HAP-1 (cell line): ENCODE measurements around the gene ATF2.

Source experiments
- DNase-seq, 2 experiments: peaks; one replicate each; pipeline ENCODE4 v3.0.0-alpha.2; 2016 to 2020; ENCODE audit warnings: low spot score in 2 of 2
- H3K27me3 ChIP-seq: fragments of 250-450 bp; sonication (Bioruptor Pico); 2 replicates; pipeline ENCODE4 v1.5.1; 2020; ENCODE audit warnings: low read depth, mild to moderate bottlenecking, moderate library complexity
- H3K36me3 ChIP-seq: fragments of 250-450 bp; sonication (Bioruptor Pico); replicated peaks from 2 replicates; pipeline ENCODE4 v1.5.1; 2020; ENCODE audit warnings: mild to moderate bottlenecking
- H3K4me1 ChIP-seq: fragments of 250-450 bp; sonication (Bioruptor Pico); 2 replicates; pipeline ENCODE4 v1.5.1; 2020; ENCODE audit warnings: mild to moderate bottlenecking
- H3K4me3 ChIP-seq: fragments of 250-450 bp; sonication (Bioruptor Pico); 2 replicates; pipeline ENCODE4 v1.5.1; 2020; ENCODE audit warnings: mild to moderate bottlenecking, moderate library complexity
- H3K9me3 ChIP-seq: fragments of 250-450 bp; sonication (Bioruptor Pico); 2 replicates; pipeline ENCODE4 v1.5.1; 2020; ENCODE audit warnings: mild to moderate bottlenecking, moderate library complexity
- in situ Hi-C: fragments of 300-500 bp; cut with MboI; formaldehyde crosslinking; loops from 3 replicates; pipeline ENCODE4 v1.14.3; 2020; ENCODE audit warnings: low sequenced_read_pairs, inconsistent platforms, mixed read lengths

Gene ATF2

GRCh38 chr2:175167792-175168563 is at the start of gene ATF2:
TSS of gene ATF2 (minus strand) at chr2:175168203. CDS start at chr2:175136443, 31,760 bp downstream.
- H3K9me3 ChIP-seq = no peaks in the 10 kb centered on the region
- no peaks in the 10 kb centered on the region; the same call in 1 of the 2 replicates for H3K4me1 ChIP-seq
- in situ Hi-C loops = no loop called here
- no peaks in the 10 kb centered on the region for H3K27me3 ChIP-seq
- peak within 1 kb of the TSS; percentile 88 for H3K4me3 ChIP-seq
- peak; percentile 99 for DNase-seq
- H3K36me3 ChIP-seq = 0 out of 2 replicates have a peak, but pooled peaks cover 3% of the 10 kb centered on the region

GRCh38 chr2:175207741-175208438 is 39.9 kb upstream of the ATF2 start:
- no peak for DNase-seq
- in situ Hi-C loops = no loop called here

GRCh38 chr2:175206866-175207265 is 38.9 kb upstream of the ATF2 start:
- Histone ChIP-seq H3K27me3 (peaks cover 7% of the 10 kb centered on the region), H3K4me3 (no peak overlapping the region), H3K4me1 (no peaks in the 10 kb centered on the region), H3K9me3 (no peaks in the 10 kb centered on the region), H3K36me3 (no peaks in the 10 kb centered on the region)
- DNase-seq = no peak
- in situ Hi-C loops = no loop called here

More at GRCh38 chr2:175207741-175208438, 39.9 kb upstream of the ATF2 start:
- Histone ChIP-seq H3K36me3 (no peaks in the 10 kb centered on the region), H3K4me3 (no peak overlapping the region), H3K27me3 (peaks cover 7% of the 10 kb centered on the region), H3K4me1 (no peaks in the 10 kb centered on the region), H3K9me3 (no peaks in the 10 kb centered on the region)

GRCh38 chr2:175205523-175205922 is 37.5 kb upstream of the ATF2 start:
- in situ Hi-C loops = no loop called here
- 0 out of 2 replicates have a peak, but pooled peaks cover 1% of the 10 kb centered on the region for H3K9me3 ChIP-seq
- H3K4me1 ChIP-seq = no peaks in the 10 kb centered on the region
- peak in 1 of 2 experiments; percentile 41 for DNase-seq
- no peak overlapping the region for H3K4me3 ChIP-seq
- no peaks in the 10 kb centered on the region for H3K36me3 ChIP-seq
- H3K27me3 ChIP-seq = 0 out of 2 replicates have a peak, but pooled peaks cover 2% of the 10 kb centered on the region

- no peaks in the 10 kb centered on the region for H3K4me1 ChIP-seq
- in situ Hi-C loops = no loop called here
- peaks cover 2% of the 10 kb centered on the region; the same call in 1 of the 2 replicates for H3K27me3 ChIP-seq
- DNase-seq = peak; percentile 60 to 75
- H3K4me3 ChIP-seq = no peak overlapping the region
- 0 out of 2 replicates have a peak, but pooled peaks cover 3% of the 10 kb centered on the region for H3K9me3 ChIP-seq
- no peaks in the 10 kb centered on the region for H3K36me3 ChIP-seq
Observed at GRCh38 chr2:175203621-175204496, 35.9 kb upstream of the ATF2 start.

GRCh38 chr2:175195012-175195411 is 27.0 kb upstream of the ATF2 start:
- no peak for DNase-seq
- in situ Hi-C loops = no loop called here
- Histone ChIP-seq H3K9me3 (no peaks in the 10 kb centered on the region), H3K27me3 (no peaks in the 10 kb centered on the region; the same call in 1 of the 2 replicates), H3K4me1 (no peaks in the 10 kb centered on the region), H3K4me3 (no peak overlapping the region), H3K36me3 (no peaks in the 10 kb centered on the region)

- Histone ChIP-seq H3K9me3 (no peaks in the 10 kb centered on the region), H3K4me1 (no peaks in the 10 kb centered on the region), H3K27me3 (no peaks in the 10 kb centered on the region), H3K36me3 (no peaks in the 10 kb centered on the region), H3K4me3 (no peak overlapping the region)
- in situ Hi-C loops = no loop called here
- DNase-seq = no peak
Observed at GRCh38 chr2:175188761-175189160, 20.8 kb upstream of the ATF2 start.

- in situ Hi-C loops = no loop called here
- H3K27me3 ChIP-seq = no peaks in the 10 kb centered on the region
- no peaks in the 10 kb centered on the region for H3K4me1 ChIP-seq
- no peaks in the 10 kb centered on the region for H3K9me3 ChIP-seq
- DNase-seq = peak; percentile 23 to 36
- no peak overlapping the region for H3K4me3 ChIP-seq
- no peaks in the 10 kb centered on the region for H3K36me3 ChIP-seq
Observed at GRCh38 chr2:175187378-175187777, 19.4 kb upstream of the ATF2 start.

GRCh38 chr2:175183674-175184073 is 15.7 kb upstream of the ATF2 start:
- in situ Hi-C loops = no loop called here
- Histone ChIP-seq H3K27me3 (no peaks in the 10 kb centered on the region), H3K36me3 (peaks cover 20% of the 10 kb centered on the region), H3K4me1 (peaks cover 11% of the 10 kb centered on the region), H3K9me3 (no peaks in the 10 kb centered on the region), H3K4me3 (no peak overlapping the region)
- DNase-seq = no peak

- Histone ChIP-seq H3K4me3 (peak overlapping the region; percentile 91), H3K36me3 (peaks cover 38% of the 10 kb centered on the region), H3K9me3 (no peaks in the 10 kb centered on the region), H3K27me3 (no peaks in the 10 kb centered on the region), H3K4me1 (peaks cover 11% of the 10 kb centered on the region)
- in situ Hi-C loops = no loop called here
- DNase-seq = no peak
Observed at GRCh38 chr2:175181877-175182308, 13.9 kb upstream of the ATF2 start.

GRCh38 chr2:175181104-175181876 is 13.3 kb upstream of the ATF2 start, which contains the start of gene ATP5MC3:
TSS of gene ATP5MC3 (minus strand) at chr2:175181710. CDS start at chr2:175181393, 317 bp downstream.
- Histone ChIP-seq H3K36me3 (peaks cover 42% of the 10 kb centered on the region), H3K4me1 (peaks cover 11% of the 10 kb centered on the region), H3K27me3 (no peaks in the 10 kb centered on the region), H3K4me3 (peak within 1 kb of the TSS; percentile 91), H3K9me3 (no peaks in the 10 kb centered on the region)
- peak; percentile 92 to 95 for DNase-seq
- in situ Hi-C loops = no loop called here

GRCh38 chr2:175180701-175181103 is 12.7 kb upstream of the ATF2 start:
- DNase-seq = peak; percentile 52 to 62
- Histone ChIP-seq H3K36me3 (peaks cover 48% of the 10 kb centered on the region), H3K9me3 (no peaks in the 10 kb centered on the region), H3K27me3 (no peaks in the 10 kb centered on the region), H3K4me3 (peak overlapping the region; percentile 91), H3K4me1 (peaks cover 11% of the 10 kb centered on the region)
- in situ Hi-C loops = no loop called here

- Histone ChIP-seq H3K36me3 (peaks cover 50% of the 10 kb centered on the region), H3K4me3 (no peak overlapping the region), H3K4me1 (peaks cover 8% of the 10 kb centered on the region), H3K27me3 (no peaks in the 10 kb centered on the region), H3K9me3 (no peaks in the 10 kb centered on the region)
- in situ Hi-C loops = no loop called here
- DNase-seq = no peak
Observed at GRCh38 chr2:175176624-175177023, 8.6 kb upstream of the ATF2 start.
